Midbrain (tissue), 1 donor: Measurements from ENCODE around the gene SLC30A10.
"Not testable (repeated sequence)": the region's sequence is repeated elsewhere in the genome, so short reads cannot be mapped to it uniquely, and the experiment has no call there.

ENCODE experiments used
- DNase-seq: peaks from one replicate; lab custom pipeline; 2025; lab: John Stamatoyannopoulos, UW

SLC30A10 gene

GRCh38 chr1:219927956-219928790, at the start of gene SLC30A10:
Gene SLC30A10 (minus strand): TSS chr1:219928557. CDS start chr1:219928440, 117 bp downstream.
- peak; percentile 12 for DNase-seq

- no peak for DNase-seq
These were observed 44.9 kb upstream of the SLC30A10 start for GRCh38 chr1:219973213-219973612.

- DNase-seq: no peak
These were observed 39.0 kb upstream of the SLC30A10 start for GRCh38 chr1:219967361-219967760.

- no peak for DNase-seq
These were observed 37.7 kb upstream of the SLC30A10 start for GRCh38 chr1:219966071-219966349.

GRCh38 chr1:219965285-219966070, 37.1 kb upstream of the SLC30A10 start:
- no peak for DNase-seq

- DNase-seq: no peak
These were observed 35.1 kb upstream of the SLC30A10 start for GRCh38 chr1:219963432-219963831.

GRCh38 chr1:219961684-219962083, 33.3 kb upstream of the SLC30A10 start:
- DNase-seq: no peak

GRCh38 chr1:219959540-219960203, 31.3 kb upstream of the SLC30A10 start:
- no peak for DNase-seq

GRCh38 chr1:219958875-219959417, 30.6 kb upstream of the SLC30A10 start:
- DNase-seq: no peak

- no peak for DNase-seq
These were observed 26.5 kb upstream of the SLC30A10 start for GRCh38 chr1:219954736-219955421.

- no peak for DNase-seq
These were observed 25.7 kb upstream of the SLC30A10 start for GRCh38 chr1:219954052-219954451.

GRCh38 chr1:219952361-219952760, 24.0 kb upstream of the SLC30A10 start:
- DNase-seq: no peak

GRCh38 chr1:219949227-219949626, 20.9 kb upstream of the SLC30A10 start:
- DNase-seq: not testable (repeated sequence)

GRCh38 chr1:219948766-219949165, 20.4 kb upstream of the SLC30A10 start:
- DNase-seq: not testable (repeated sequence)

GRCh38 chr1:219945795-219946194, 17.4 kb upstream of the SLC30A10 start:
- no peak for DNase-seq

GRCh38 chr1:219941179-219942118, 13.1 kb upstream of the SLC30A10 start:
- no peak for DNase-seq

- DNase-seq: no peak
These were observed 12.3 kb upstream of the SLC30A10 start for GRCh38 chr1:219940707-219941106.

GRCh38 chr1:219938706-219939105, 10.3 kb upstream of the SLC30A10 start:
- no peak for DNase-seq

GRCh38 chr1:219933763-219934162, 5.4 kb upstream of the SLC30A10 start:
- DNase-seq: not testable (repeated sequence)

GRCh38 chr1:219931033-219931432, 2.7 kb upstream of the SLC30A10 start:
- no peak for DNase-seq

- DNase-seq: no peak
These were observed 398 bp upstream of the SLC30A10 start for GRCh38 chr1:219928791-219929118.
